ENCODE results near the gene OTULIN. TPM values are rescaled to one million over a fixed set of nuclear protein-coding genes. Genes with fewer than 3 reads are reported as not detected.

OTULIN gene
- total and polyA plus RNA-seq, 2 of the 13 experiments (the other 11 are each of a cell fraction or from before 2014, with no cell fraction given) = 7.0 to 34.8 TPM

DNA sequence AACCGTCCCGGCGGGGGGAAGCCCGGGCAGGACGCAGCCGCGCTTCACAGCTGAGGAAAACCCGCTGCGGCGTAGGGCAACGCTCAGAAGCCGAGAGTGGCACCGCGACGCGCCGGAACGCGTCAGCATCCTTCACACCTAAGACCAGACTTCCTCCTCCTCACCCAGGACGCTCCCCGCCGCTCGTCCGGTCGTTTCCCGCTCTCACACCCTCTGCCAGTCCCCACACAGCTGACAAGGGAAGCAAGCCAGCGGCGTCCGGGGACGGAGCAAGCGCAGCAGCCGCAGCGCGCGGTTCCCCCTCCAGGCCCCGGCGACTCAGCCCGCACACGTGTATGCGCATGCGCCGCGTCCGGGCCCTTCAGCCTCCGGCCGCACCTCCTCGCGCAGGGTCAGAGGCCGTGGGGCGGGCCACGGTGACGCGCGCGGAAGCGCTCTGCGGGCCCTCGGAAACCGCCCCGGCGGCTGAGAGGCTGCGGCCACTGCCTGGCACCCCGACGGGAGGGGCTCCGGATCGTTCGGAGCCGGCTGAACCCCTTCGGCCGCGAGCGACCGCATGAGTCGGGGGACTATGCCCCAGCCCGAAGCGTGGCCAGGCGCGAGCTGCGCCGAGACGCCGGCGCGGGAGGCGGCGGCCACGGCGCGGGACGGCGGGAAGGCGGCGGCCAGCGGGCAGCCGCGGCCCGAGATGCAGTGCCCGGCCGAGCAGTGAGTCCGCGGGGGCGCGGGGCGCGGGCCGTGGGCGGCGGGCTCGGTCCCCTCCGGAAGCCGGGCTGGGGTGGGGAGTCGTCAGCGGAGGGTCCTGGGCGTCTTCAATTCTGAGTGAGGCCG lies at the start of gene OTULIN (continued):
- TF ChIP-seq, protein P1, sequence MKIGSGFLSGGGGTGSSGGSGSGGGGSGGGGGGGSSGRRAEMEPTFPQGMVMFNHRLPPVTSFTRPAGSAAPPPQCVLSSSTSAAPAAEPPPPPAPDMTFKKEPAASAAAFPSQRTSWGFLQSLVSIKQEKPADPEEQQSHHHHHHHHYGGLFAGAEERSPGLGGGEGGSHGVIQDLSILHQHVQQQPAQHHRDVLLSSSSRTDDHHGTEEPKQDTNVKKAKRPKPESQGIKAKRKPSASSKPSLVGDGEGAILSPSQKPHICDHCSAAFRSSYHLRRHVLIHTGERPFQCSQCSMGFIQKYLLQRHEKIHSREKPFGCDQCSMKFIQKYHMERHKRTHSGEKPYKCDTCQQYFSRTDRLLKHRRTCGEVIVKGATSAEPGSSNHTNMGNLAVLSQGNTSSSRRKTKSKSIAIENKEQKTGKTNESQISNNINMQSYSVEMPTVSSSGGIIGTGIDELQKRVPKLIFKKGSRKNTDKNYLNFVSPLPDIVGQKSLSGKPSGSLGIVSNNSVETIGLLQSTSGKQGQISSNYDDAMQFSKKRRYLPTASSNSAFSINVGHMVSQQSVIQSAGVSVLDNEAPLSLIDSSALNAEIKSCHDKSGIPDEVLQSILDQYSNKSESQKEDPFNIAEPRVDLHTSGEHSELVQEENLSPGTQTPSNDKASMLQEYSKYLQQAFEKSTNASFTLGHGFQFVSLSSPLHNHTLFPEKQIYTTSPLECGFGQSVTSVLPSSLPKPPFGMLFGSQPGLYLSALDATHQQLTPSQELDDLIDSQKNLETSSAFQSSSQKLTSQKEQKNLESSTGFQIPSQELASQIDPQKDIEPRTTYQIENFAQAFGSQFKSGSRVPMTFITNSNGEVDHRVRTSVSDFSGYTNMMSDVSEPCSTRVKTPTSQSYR (CRISPR knock-in tag; IDR thresholded peaks at IDR 0.05; ENCODE audit: borderline replicate concordance) = no peak
- TF ChIP-seq ZNF234 (CRISPR knock-in tag; conservative IDR thresholded peaks at IDR 0.05) (no peak; the same call in 1 of the 2 replicates), TCF7 (IDR thresholded peaks at IDR 0.05; ENCODE audit: low read depth) (no peak), ONECUT2 (CRISPR knock-in tag; IDR thresholded peaks at IDR 0.05) (0 out of 2 replicates have a peak, but pooled peaks have one; percentile 50), ZNF550 (CRISPR knock-in tag; IDR thresholded peaks at IDR 0.05; ENCODE audit: borderline replicate concordance) (0 out of 2 replicates have a peak, but pooled peaks have one; percentile 69), TBP (CRISPR knock-in tag; IDR thresholded peaks at IDR 0.05) (no peak), ZNF484 (CRISPR knock-in tag; IDR thresholded peaks at IDR 0.05; ENCODE audit: borderline replicate concordance, low read depth) (no peak), ZNF510 (CRISPR knock-in tag; IDR thresholded peaks at IDR 0.05; ENCODE audit: low read depth) (0 out of 2 replicates have a peak, but pooled peaks have one; percentile 60), SSRP1 (CRISPR knock-in tag; IDR thresholded peaks at IDR 0.05) (no peak), HHEX (CRISPR knock-in tag; IDR thresholded peaks at IDR 0.05) (no peak), HES4 (CRISPR knock-in tag; IDR thresholded peaks at IDR 0.05; ENCODE audit: borderline replicate concordance) (peak; percentile 95), NBN (conservative IDR thresholded peaks at IDR 0.05) (no peak)
- TF ChIP-seq, protein P2, sequence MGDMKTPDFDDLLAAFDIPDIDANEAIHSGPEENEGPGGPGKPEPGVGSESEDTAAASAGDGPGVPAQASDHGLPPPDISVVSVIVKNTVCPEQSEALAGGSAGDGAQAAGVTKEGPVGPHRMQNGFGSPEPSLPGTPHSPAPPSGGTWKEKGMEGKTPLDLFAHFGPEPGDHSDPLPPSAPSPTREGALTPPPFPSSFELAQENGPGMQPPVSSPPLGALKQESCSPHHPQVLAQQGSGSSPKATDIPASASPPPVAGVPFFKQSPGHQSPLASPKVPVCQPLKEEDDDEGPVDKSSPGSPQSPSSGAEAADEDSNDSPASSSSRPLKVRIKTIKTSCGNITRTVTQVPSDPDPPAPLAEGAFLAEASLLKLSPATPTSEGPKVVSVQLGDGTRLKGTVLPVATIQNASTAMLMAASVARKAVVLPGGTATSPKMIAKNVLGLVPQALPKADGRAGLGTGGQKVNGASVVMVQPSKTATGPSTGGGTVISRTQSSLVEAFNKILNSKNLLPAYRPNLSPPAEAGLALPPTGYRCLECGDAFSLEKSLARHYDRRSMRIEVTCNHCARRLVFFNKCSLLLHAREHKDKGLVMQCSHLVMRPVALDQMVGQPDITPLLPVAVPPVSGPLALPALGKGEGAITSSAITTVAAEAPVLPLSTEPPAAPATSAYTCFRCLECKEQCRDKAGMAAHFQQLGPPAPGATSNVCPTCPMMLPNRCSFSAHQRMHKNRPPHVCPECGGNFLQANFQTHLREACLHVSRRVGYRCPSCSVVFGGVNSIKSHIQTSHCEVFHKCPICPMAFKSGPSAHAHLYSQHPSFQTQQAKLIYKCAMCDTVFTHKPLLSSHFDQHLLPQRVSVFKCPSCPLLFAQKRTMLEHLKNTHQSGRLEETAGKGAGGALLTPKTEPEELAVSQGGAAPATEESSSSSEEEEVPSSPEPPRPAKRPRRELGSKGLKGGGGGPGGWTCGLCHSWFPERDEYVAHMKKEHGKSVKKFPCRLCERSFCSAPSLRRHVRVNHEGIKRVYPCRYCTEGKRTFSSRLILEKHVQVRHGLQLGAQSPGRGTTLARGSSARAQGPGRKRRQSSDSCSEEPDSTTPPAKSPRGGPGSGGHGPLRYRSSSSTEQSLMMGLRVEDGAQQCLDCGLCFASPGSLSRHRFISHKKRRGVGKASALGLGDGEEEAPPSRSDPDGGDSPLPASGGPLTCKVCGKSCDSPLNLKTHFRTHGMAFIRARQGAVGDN (CRISPR knock-in tag; IDR thresholded peaks at IDR 0.05) = peak; percentile 98
- TF ChIP-seq, protein P3, sequence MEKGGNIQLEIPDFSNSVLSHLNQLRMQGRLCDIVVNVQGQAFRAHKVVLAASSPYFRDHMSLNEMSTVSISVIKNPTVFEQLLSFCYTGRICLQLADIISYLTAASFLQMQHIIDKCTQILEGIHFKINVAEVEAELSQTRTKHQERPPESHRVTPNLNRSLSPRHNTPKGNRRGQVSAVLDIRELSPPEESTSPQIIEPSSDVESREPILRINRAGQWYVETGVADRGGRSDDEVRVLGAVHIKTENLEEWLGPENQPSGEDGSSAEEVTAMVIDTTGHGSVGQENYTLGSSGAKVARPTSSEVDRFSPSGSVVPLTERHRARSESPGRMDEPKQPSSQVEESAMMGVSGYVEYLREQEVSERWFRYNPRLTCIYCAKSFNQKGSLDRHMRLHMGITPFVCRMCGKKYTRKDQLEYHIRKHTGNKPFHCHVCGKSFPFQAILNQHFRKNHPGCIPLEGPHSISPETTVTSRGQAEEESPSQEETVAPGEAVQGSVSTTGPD (CRISPR knock-in tag; IDR thresholded peaks at IDR 0.05) = no peak
- TF ChIP-seq, protein P4, sequence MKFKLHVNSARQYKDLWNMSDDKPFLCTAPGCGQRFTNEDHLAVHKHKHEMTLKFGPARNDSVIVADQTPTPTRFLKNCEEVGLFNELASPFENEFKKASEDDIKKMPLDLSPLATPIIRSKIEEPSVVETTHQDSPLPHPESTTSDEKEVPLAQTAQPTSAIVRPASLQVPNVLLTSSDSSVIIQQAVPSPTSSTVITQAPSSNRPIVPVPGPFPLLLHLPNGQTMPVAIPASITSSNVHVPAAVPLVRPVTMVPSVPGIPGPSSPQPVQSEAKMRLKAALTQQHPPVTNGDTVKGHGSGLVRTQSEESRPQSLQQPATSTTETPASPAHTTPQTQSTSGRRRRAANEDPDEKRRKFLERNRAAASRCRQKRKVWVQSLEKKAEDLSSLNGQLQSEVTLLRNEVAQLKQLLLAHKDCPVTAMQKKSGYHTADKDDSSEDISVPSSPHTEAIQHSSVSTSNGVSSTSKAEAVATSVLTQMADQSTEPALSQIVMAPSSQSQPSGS (CRISPR knock-in tag; IDR thresholded peaks at IDR 0.05) = no peak

Measured in HepG2 (cell line).